Islet of Langerhans (tissue), 1 donor: Measurements from ENCODE around the gene SNAP29.
"Not testable (repeated sequence)": the region's sequence is repeated elsewhere in the genome, so short reads cannot be mapped to it uniquely, and the experiment has no call there.

Source experiments
- FAIRE-seq: peaks from one replicate; lab custom pipeline; 2011; peaks lifted over from hg19 to GRCh38; lab: Jason Lieb, UNC

The SNAP29 gene

DNA sequence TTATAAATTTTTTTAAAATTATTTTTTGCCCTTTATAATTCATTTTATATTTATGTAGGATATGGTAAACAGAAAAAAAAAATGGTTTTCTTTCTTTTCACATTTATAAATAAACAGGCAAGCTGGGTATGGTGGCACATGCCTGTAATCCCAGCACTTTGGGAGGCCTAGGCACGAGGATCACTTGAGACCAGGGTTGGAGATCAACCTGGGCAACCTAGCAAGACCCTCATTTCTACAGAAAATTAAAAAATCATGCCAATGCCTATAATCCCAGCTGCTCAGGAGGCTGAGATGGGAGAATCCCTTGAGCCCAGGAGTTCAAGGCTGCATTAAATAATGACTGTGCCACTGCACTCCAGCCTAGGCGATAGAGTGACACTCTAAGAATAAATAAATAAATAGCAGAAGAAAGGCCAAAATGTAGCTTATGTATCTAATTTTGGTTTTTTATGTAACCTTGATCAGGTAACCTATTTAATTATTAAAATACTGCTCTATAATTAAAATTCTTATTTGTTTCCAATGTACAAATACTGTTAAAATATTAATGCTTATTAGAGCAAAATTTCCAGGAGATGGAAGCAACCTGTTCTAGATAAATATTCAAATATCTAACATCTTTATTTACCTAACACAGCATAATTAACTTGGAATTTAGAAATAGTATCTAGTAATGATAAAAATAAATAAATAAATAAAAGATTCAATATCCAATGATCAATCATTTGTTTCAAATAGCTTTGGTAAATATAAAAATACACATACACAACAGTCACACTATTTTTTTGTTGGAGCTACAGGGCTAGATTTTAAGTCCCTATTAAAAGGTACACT, 21.6 kb upstream of the SNAP29 start:
- FAIRE-seq = no peak

- FAIRE-seq = not testable (repeated sequence)
These were observed 19.5 kb upstream of the SNAP29 start for GRCh38 chr22:20839354-20839753.

DNA sequence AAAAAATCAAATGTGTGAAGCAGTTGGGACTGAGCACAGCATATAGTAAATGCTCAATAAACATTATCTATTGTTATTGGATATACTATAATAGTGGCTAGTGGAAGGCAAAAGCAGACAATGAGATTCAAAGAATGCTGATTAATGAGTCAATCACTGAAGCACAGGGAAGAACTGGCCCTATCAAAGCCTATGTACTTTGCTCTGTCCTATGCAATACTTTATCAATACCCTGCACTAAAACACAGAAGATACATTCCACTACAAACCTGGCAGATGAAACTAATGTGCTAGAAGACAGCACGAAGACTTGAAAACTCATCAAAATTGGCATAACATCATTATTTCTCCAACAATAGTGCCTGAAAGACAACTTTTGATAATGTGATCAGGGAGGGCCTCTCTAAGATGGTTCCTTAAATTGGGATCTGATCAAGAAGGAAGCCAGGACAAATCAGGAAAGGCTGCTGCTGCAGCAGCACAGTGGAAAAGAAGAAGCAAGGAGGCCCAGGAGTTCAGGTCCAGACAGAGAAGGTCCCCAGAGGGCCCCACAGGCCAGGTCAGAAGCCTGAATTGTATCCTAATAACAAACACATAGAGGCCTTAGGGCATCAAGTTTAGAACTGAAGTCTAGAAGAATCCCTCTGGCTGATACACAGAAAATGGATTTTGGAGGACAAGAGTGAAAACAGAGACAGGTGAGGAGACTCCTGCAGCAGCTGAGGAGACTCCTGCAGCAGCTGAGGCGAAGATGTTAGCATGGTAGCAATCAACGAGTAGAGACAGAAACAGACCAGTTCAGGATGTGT, 18.8 kb upstream of the SNAP29 start:
- FAIRE-seq = no peak

GRCh38 chr22:20840646-20841371, 18.0 kb upstream of the SNAP29 start:
- no peak for FAIRE-seq

- FAIRE-seq = no peak
These were observed 15.3 kb upstream of the SNAP29 start for GRCh38 chr22:20843501-20843900.

GRCh38 chr22:20844055-20845037, 14.5 kb upstream of the SNAP29 start:
- FAIRE-seq = no peak

DNA sequence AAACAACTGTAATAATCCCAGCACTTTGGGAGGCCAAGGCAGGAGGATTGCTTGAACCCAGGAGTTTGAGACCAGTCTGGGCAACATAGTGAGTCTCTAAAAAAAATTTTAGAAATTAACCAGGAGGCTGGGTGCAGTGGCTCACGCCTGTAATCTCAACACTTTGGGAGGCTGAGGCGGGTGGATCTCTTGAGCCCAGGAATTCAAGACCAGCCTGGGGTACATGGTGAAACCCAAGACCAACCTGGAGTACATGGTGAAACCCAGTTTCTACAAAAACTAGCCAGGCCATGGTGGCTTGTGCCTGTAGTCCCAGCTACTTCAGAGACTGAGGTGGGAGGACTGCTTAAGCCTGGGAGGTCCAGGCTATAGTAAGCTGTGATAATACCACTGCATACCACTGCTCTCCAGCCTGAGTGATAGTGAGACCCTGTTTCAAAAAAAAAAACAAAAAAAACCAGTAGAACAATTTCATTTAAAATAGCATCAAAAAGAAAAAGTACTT, 11.4 kb upstream of the SNAP29 start:
- no peak for FAIRE-seq

GRCh38 chr22:20852076-20852475, 6.7 kb upstream of the SNAP29 start:
- no peak for FAIRE-seq

DNA sequence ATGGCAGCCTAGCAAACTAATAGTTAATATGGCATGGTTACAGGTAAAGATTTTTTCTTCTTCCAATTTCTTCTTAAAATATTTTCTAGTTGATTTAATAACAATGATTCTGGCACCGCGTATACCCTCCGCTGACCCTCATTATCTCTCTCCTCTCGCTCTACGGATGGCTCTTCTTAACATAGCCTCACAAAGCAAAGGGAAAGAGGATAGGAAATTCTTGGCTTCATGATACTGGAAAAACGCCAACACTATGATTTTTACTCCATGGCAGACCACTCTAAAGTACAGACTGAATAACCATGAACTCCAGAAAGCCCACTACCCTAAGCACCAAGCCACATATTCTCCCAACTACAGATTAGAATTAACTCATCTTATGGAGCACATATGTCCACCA, 6.3 kb upstream of the SNAP29 start:
- no peak for FAIRE-seq

DNA sequence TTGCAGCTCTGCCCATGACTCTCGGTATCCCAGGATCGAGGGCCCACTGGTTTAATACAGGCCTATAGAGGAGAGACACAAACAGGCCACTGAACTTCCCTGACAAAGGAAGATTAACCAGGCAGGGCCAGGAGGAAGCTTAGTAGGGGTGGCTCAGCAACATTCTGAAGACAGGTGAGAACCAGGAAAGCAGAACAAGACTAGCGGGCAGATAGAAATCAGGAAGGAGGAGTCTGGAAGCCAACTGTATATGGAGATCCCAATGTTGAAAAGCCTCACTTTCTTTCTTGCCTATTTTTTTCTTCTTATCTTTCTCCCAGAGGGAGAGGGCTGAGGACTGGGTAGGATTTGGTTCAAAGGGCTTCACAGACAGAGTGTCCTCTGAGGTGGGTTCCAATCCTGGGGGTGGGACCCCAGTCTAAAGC, 5.6 kb upstream of the SNAP29 start:
- FAIRE-seq = no peak

DNA sequence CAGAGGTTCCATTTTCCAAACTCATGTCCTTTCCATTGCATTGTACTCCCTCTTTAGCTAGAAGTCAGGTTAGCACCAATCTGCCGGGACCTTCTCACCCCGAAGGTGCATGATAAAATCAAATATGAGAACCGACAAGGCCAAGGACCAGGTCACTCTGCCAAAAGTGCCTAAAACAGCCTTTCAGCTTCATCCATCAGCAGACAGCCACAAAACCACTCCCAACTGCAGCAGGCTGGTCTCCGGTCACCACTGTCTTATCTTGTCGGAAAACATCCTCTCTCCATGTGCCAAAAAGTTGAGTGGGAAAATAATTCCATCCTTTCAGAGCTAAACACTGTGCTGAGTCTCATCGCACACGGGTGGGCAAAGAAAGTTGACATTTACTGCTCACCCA, 1.6 kb upstream of the SNAP29 start:
- FAIRE-seq = no peak

- FAIRE-seq = no peak
These were observed 781 bp upstream of the SNAP29 start for GRCh38 chr22:20857838-20858614.

DNA sequence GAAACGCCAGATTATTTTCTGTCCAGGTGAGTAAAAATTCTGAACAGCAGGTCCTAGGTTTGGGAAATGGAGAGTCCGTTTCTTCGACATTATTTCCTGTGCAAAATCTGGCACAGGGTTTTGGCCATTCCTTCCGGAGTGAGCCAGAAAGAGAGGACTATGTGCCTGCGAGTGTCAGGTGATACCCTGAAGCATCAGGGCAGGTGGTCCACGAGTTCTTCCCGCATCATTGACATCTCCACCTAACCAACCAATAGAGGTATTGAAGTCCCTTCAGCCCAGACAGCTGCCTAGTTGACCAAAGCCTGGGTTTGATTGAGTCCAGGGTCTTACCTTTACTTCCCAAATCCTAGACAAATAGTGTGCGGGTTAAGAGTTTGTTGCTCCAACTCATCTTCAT, 808 bp downstream of the SNAP29 start:
- no peak for FAIRE-seq

DNA sequence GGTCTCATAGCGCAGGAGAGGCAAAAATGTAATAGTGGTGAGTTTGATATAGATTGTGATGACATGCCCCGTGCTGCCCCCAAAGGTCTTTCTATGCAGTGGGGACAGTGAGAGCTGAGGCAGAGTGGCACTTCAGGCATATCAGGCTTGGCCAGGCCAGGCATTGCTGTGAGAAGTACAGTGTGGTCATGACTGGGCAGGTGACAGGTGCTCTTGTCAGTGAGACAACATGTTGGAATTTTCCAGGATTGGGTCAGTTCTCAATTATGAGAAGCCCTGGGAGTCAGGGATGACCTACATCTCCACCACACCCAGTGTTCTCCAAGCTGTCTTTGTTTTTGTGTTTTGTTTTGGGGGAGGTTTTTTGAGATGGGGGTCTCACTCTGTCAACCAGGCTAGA, 3.7 kb downstream of the SNAP29 start:
- FAIRE-seq = no peak

- FAIRE-seq = no peak
These were observed 4.6 kb downstream of the SNAP29 start for GRCh38 chr22:20863366-20863765.

DNA sequence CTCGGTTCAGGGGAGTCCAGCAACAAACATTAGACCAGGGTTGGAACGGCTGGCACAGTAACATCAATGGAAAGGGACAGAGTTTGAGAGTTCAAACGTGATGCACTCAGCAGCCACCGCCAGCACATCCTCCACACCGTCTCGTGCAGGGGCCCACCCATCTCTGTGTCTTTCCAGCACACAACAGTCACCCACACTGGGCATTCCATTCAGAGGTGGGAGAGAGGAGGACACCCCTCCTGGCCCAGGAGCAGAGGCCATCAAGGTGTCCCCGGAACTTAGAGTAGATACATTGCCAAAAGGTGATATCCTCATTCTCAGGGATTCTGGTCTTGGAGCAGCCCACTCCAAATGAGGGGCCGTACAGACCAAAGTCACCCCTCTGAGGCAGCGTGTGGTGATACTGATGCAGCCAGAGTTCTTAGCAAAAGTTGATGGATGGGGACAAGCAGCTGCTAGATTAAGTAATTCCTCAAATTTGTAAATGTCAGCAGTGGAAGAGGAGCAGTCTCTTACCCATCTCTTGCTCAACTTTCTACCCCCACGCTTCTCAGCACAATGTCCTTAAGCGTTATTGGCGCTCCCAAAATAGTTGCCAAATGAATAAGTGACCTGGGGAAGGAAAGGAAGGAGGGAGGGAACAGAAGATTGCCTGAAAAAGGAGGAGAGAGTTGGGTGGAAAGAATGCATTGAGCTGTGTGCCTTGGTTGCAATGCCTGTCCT, 5.5 kb downstream of the SNAP29 start:
- no peak for FAIRE-seq

DNA sequence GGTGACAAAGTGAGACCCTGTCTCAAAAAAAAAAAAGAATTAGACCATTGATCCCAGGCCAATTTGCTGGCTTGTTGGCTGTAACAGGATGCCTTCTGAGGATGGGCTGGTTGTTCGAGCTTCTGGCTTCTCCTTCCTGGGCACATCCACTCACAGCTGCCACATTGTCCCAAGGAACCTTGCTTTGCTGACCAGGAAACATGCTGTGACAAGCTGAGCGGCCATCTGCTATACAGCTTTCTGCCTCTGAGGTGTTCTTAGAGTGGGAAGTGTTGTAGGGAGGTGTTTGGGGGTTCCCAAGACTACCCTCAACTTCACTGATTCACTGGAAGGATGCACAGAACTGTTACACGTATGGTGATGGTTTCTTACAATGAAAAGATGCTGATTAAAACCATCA, 6.5 kb downstream of the SNAP29 start:
- FAIRE-seq = no peak

DNA sequence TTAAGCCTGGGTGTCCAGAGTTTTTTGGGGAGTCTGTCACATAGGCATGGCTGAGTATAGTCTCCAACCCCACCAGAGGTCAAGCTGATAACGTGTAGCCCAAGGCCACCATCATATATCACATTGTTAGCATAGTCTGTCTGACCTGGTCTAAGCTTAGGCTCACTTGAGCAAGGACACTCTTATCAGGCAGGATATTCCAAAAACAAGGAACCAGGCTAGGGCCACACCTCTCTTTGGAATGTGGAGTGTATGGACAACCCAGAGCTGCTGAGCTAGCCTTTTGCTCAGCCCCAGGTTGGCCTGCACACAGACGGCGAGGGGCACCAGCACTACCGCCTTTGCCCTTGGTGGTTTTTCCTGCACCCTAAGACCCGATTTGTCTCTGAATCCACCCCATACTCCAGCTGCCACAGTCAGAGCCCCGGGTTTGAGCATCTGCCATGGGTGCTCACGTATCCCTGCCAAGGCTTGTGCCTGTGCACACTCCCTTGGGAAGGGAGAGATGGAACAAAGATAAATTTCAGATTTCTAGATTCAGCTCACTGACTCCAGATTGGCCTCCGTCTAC, 7.2 kb downstream of the SNAP29 start:
- no peak for FAIRE-seq

- no peak for FAIRE-seq
These were observed 7.9 kb downstream of the SNAP29 start for GRCh38 chr22:20866736-20867135.
